ENCODE data around the gene OR13H1. TPM values are rescaled to one million over a fixed set of nuclear protein-coding genes. Genes with fewer than 3 reads are reported as not detected.
"Not testable (repeated sequence)": the region's sequence is repeated elsewhere in the genome, so short reads cannot be mapped to it uniquely, and the experiment has no call there.

Gene OR13H1
- not detected in 2 replicates for total RNA-seq (2014; rRNA removed; shearing (Covaris generic))

GRCh38 chrX:131543774-131544173 is at the start of gene OR13H1:
Gene OR13H1 (plus strand): TSS chrX:131544074. CDS start chrX:131544074, 0 bp downstream.
- DNase-seq = no peak
- no peaks in the 10 kb centered on the region for H3K36me3 ChIP-seq (replicated peaks; ENCODE audit: control insufficient read depth, insufficient read depth, low read length)
- H3K4me3 ChIP-seq (ENCODE audit: insufficient read depth, low read depth, low read length) = no peak within 1 kb of the TSS
- H3K27me3 ChIP-seq (ENCODE audit: control insufficient read depth, insufficient read depth, low read length) = no peaks in the 10 kb centered on the region

DNA sequence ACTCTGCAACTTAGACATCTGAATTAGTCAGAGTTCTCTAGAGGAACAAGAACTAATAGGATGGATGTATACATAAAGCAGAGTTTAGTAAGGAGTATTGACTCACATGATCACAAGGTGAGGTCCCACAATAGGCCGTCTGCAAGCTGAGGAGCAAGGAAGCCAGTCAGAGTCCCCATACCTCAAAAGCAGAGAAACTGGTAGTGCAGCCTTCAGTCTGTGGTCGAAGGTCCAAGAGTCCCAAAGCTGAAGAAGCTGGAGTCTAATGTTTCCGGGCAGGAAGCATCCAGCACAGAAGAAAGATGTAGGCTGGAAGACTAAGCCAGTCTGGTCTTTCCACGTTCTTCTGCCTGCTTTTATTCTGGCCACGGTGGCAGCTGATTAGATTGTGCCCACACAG is 42.3 kb upstream of the OR13H1 start:
- H3K4me3 ChIP-seq (ENCODE audit: insufficient read depth, low read depth, low read length); H3K27me3 ChIP-seq (ENCODE audit: control insufficient read depth, insufficient read depth, low read length); DNase-seq; H3K36me3 ChIP-seq (replicated peaks; ENCODE audit: control insufficient read depth, insufficient read depth, low read length): not testable (repeated sequence)

DNA sequence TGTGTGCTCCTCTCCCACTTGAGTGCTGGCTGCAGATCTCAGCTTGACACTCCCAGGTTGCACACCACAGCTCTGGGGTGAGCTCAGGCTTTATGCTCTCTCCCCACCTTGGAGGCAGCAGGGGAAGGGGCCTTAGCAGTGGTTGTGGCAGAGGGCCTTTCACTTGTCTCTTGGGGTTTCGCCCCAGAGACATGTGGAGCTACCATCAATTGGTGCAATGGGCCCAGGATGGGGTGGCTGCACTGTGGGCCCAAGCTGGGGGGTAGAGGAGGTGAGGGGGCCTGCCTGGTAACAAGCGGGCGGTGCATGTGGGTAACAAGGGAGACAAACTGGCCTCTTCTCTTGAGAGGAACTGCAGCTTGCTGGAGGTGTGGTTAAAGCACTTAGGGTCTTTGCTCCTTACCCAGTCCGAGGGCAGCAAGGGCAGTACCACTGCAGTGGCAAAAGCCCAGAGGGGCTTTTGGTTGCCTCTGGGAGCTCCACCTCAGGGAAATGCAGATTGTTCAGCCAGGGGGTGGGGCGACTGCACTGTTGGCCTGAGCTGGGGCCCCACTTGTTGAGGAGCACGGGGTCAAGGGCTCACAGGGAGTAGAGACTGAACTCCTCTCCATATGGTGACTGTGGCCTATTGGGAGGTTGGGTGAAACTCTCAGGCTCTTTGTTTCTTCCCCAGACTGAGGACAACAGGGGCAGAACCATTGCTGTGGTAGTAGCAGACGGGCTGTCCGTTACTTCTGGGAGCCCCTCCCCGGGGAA is 30.5 kb upstream of the OR13H1 start:
- DNase-seq = no peak
- H3K4me3 ChIP-seq (ENCODE audit: insufficient read depth, low read depth, low read length) = no peak overlapping the region
- H3K36me3 ChIP-seq (replicated peaks; ENCODE audit: control insufficient read depth, insufficient read depth, low read length) = no peaks in the 10 kb centered on the region
- no peaks in the 10 kb centered on the region for H3K27me3 ChIP-seq (ENCODE audit: control insufficient read depth, insufficient read depth, low read length)

- no peaks in the 10 kb centered on the region; the same call in 1 of the 2 replicates for H3K36me3 ChIP-seq (replicated peaks; ENCODE audit: control insufficient read depth, insufficient read depth, low read length)
- H3K27me3 ChIP-seq (ENCODE audit: control insufficient read depth, insufficient read depth, low read length) = no peaks in the 10 kb centered on the region
- no peak for DNase-seq
- no peak overlapping the region for H3K4me3 ChIP-seq (ENCODE audit: insufficient read depth, low read depth, low read length)
Measured at GRCh38 chrX:131521824-131522223, 22.1 kb upstream of the OR13H1 start.

DNA sequence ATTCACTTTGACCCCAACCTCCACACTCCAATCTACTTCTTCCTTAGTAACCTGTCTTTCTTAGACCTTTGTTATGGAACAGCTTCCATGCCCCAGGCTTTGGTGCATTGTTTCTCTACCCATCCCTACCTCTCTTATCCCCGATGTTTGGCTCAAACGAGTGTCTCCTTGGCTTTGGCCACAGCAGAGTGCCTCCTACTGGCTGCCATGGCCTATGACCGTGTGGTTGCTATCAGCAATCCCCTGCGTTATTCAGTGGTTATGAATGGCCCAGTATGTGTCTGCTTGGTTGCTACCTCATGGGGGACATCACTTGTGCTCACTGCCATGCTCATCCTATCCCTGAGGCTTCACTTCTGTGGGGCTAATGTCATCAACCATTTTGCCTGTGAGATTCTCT is 344 bp downstream of the OR13H1 start:
- no peaks in the 10 kb centered on the region for H3K36me3 ChIP-seq (replicated peaks; ENCODE audit: control insufficient read depth, insufficient read depth, low read length)
- DNase-seq = no peak

DNA sequence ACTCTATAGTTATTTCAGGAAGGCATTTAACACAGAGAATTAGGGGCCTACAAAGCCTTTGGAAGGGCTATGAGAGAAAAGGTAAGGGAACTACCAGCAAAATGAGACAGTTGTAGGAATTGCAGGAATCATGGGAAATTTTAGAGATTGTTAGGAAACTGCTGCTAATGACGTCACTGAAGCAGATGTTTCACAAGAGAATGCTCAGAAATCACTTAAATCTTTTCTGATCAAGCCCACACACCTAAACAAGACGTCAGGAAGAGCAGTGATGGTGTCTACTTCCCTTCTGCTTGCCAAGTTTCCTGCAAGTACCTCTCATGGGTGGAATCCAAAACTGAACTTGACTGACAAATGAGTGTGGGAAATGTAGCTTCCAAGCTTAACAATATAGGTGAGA is 5.1 kb downstream of the OR13H1 start:
- H3K4me3 ChIP-seq (ENCODE audit: insufficient read depth, low read depth, low read length) = no peak overlapping the region
- H3K36me3 ChIP-seq (replicated peaks; ENCODE audit: control insufficient read depth, insufficient read depth, low read length) = no peaks in the 10 kb centered on the region
- no peak for DNase-seq
- H3K27me3 ChIP-seq (ENCODE audit: control insufficient read depth, insufficient read depth, low read length) = no peaks in the 10 kb centered on the region

More for the DNA sequence above, 344 bp downstream of the OR13H1 start:
- H3K4me3 ChIP-seq (ENCODE audit: insufficient read depth, low read depth, low read length) = no peak overlapping the region
- H3K27me3 ChIP-seq (ENCODE audit: control insufficient read depth, insufficient read depth, low read length) = no peaks in the 10 kb centered on the region

DNA sequence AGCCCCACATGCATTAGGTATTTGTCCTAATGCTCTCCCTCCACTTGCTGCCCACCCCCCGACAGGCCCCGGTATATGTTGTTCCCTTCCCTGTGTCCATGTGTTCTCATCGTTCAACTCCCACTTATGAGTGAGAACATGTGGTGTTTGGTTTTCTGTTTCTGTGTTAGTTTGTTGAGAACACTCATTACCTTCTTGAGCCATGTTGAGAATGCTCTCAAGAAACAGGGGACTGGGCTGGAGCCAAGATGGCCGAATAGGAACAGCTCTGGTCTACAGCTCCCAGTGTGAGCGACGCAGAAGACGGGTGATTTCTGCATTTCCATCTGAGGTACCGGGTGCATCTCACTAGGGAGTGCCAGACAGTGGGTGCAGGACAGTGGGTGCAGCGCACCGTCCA is 8.6 kb downstream of the OR13H1 start:
- not testable (repeated sequence) for H3K27me3 ChIP-seq (ENCODE audit: control insufficient read depth, insufficient read depth, low read length); H3K4me3 ChIP-seq (ENCODE audit: insufficient read depth, low read depth, low read length); H3K36me3 ChIP-seq (replicated peaks; ENCODE audit: control insufficient read depth, insufficient read depth, low read length); DNase-seq

- Histone ChIP-seq H3K27me3 (ENCODE audit: control insufficient read depth, insufficient read depth, low read length) (no peaks in the 10 kb centered on the region), H3K36me3 (replicated peaks; ENCODE audit: control insufficient read depth, insufficient read depth, low read length) (no peaks in the 10 kb centered on the region), H3K4me3 (ENCODE audit: insufficient read depth, low read depth, low read length) (no peak overlapping the region)
- DNase-seq = no peak
Measured at GRCh38 chrX:131558562-131558961, 14.7 kb downstream of the OR13H1 start.

DNA sequence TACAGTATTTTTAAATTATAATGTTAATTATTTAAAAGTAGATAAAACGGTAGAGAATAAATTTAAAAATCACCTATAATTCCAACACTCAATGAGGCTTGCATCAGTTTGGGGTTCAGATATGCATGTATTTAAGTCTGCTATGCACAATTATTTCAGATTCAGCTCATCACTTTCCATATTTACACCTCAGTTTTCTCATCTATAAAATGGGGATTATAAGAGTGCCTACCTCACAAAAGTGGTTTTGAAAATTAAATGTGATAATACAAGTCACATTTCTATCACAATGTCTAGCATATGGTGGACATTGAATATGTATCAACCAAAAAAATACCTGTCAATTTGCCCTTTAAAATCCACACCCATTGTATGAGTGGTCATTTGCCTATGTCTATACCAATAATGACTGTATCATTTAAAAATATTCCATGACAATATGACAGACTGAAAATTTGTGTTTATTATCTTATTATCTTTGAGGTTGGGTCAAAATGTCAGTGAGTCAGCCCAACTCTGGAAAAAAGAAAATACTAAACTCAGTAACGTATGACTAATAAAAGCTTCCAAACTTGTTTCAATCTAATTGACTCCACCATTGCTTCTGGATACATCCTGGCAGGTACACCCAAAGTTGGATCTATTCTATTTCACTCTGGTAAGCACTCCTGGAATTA is 20.8 kb downstream of the OR13H1 start:
- no peaks in the 10 kb centered on the region for H3K27me3 ChIP-seq (ENCODE audit: control insufficient read depth, insufficient read depth, low read length)
- no peak for DNase-seq
- no peaks in the 10 kb centered on the region for H3K36me3 ChIP-seq (replicated peaks; ENCODE audit: control insufficient read depth, insufficient read depth, low read length)
- no peak overlapping the region for H3K4me3 ChIP-seq (ENCODE audit: insufficient read depth, low read depth, low read length)

GRCh38 chrX:131565909-131566308 is 22.0 kb downstream of the OR13H1 start:
- Histone ChIP-seq H3K4me3 (ENCODE audit: insufficient read depth, low read depth, low read length) (no peak overlapping the region), H3K27me3 (ENCODE audit: control insufficient read depth, insufficient read depth, low read length) (no peaks in the 10 kb centered on the region), H3K36me3 (replicated peaks; ENCODE audit: control insufficient read depth, insufficient read depth, low read length) (no peaks in the 10 kb centered on the region)
- DNase-seq = no peak

- H3K27me3 ChIP-seq (ENCODE audit: control insufficient read depth, insufficient read depth, low read length) = no peaks in the 10 kb centered on the region
- no peak overlapping the region for H3K4me3 ChIP-seq (ENCODE audit: insufficient read depth, low read depth, low read length)
- no peak for DNase-seq
- no peaks in the 10 kb centered on the region for H3K36me3 ChIP-seq (replicated peaks; ENCODE audit: control insufficient read depth, insufficient read depth, low read length)
Measured at GRCh38 chrX:131571348-131571747, 27.5 kb downstream of the OR13H1 start.

DNA sequence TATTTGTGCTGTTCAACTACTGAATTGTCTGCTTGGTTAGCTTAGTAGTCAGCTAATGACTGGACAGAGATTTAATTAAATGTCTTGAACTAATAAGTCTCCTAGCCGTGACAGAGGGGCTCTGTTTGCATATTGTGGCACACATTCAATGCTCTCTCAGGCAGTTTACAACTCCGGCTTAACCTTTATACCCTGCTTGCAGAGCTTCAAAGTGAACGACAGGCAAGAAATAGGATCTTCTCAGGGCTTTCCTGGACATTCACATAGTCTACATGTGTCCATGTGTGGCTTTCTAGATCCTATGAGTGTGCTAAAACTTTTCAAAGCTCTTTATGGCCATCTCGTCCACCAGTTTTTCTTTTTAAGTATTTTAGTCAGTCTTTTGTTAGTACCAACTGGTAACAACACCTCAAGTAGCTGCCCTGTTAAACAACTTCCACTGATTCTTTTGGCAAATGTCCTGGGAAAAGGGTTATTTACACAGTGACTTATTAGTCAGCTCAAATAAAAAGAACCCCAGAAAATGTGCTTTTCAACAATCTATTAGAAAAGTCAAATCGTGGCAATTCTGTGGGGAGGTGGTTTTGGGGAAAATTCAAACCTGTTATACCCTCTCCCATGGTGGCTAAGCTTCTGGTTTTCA is 28.6 kb downstream of the OR13H1 start:
- H3K4me3 ChIP-seq (ENCODE audit: insufficient read depth, low read depth, low read length) = no peak overlapping the region
- H3K27me3 ChIP-seq (ENCODE audit: control insufficient read depth, insufficient read depth, low read length) = no peaks in the 10 kb centered on the region
- no peak for DNase-seq
- H3K36me3 ChIP-seq (replicated peaks; ENCODE audit: control insufficient read depth, insufficient read depth, low read length) = no peaks in the 10 kb centered on the region

DNA sequence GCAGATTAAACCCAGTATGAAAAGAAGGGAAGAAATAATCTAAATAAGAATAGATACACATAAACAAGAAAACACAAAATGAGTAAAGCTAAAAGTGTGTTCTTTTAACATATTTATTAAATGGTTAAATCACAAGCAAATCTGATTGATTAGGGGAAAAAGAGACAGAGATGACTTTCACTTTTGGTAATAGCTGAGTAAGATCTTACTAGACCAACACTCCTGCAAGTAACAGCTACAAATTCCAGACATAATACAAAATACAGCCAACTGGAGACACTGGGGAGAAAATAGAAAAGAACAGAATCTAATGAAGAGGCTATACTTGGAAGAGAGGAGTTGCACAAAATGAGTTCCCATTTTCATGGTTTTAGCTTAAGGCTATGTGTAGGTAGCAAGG is 33.5 kb downstream of the OR13H1 start:
- Histone ChIP-seq H3K27me3 (ENCODE audit: control insufficient read depth, insufficient read depth, low read length) (no peaks in the 10 kb centered on the region), H3K4me3 (ENCODE audit: insufficient read depth, low read depth, low read length) (peak overlapping the region; percentile 54), H3K36me3 (replicated peaks; ENCODE audit: control insufficient read depth, insufficient read depth, low read length) (no peaks in the 10 kb centered on the region)
- no peak for DNase-seq

GRCh38 chrX:131577999-131578734 is 34.3 kb downstream of the OR13H1 start:
- no peak for DNase-seq
- Histone ChIP-seq H3K27me3 (ENCODE audit: control insufficient read depth, insufficient read depth, low read length) (no peaks in the 10 kb centered on the region), H3K4me3 (ENCODE audit: insufficient read depth, low read depth, low read length) (peak overlapping the region; percentile 54), H3K36me3 (replicated peaks; ENCODE audit: control insufficient read depth, insufficient read depth, low read length) (no peaks in the 10 kb centered on the region)
